ENCODE results near the gene BIN2. TPM values are rescaled to one million over a fixed set of nuclear protein-coding genes. Genes with fewer than 3 reads are reported as not detected.

BIN2 gene
- total and polyA plus RNA-seq, 10 of the 15 experiments (the other 5 are each of a cell fraction or from before 2014, with no cell fraction given) = 8.6 to 42.9 (median 32.1) TPM

GRCh38 chr12:51321882-51322281 is 2.1 kb downstream of the BIN2 start (continued):
- TF ChIP-seq STAT3 (IDR thresholded peaks at IDR 0.05; ENCODE audit: low read depth, low read length) (no peak), SUZ12 (IDR thresholded peaks at IDR 0.05; ENCODE audit: unreplicated experiment) (no peak), SRF (IDR thresholded peaks at IDR 0.05; ENCODE audit: low read depth in 2 of 2, low read length in 2 of 2) (no peak)

GRCh38 chr12:51320695-51321320 is 3.2 kb downstream of the BIN2 start:
- peak overlapping the region; percentile 80 for H3K4me2 ChIP-seq (ENCODE audit: control insufficient read depth, insufficient read depth)
- no TSS peak for BruUV-seq (replicated peaks)
- ChIA-PET CTCF (interaction anchor here (0.6 to 4.1 kb wide), 7 partner anchors 12 to 1354 kb away, joined by 3 to 54 read pairs (median 4); partner anchors contain the start of gene SMAGP), SMC1A (ENCODE audit: uncharacterized antibody, unreplicated experiment) (interaction anchor here (1.0 to 7.3 kb wide), 7 partner anchors 12 to 68 kb away, joined by 3 to 58 read pairs (median 6); no protein-coding TSS in a partner anchor), RAD21 (ENCODE audit: unreplicated experiment) (interaction anchor here (0.8 to 3.1 kb wide), 4 partner anchors 12 to 556 kb away, joined by 3 to 22 read pairs (median 3); no protein-coding TSS in a partner anchor), POLR2A (interaction anchor here (0.6 to 1.2 kb wide), 5 partner anchors 10 to 753 kb away, joined by 3 to 7 read pairs (median 6); no protein-coding TSS in a partner anchor)
- H3K79me2 ChIP-seq (ENCODE audit: control insufficient read depth, insufficient read depth, low read length) = peaks cover 31% of the 10 kb centered on the region
- H3K4me1 ChIP-seq (ENCODE audit: control insufficient read depth, insufficient read depth, low read length) = peaks cover 42% of the 10 kb centered on the region
- no peaks in the 10 kb centered on the region for H4K20me1 ChIP-seq (ENCODE audit: control insufficient read depth, insufficient read depth)
- H3K27me3 ChIP-seq (replicated peaks in 1 of 2; ENCODE audit: control insufficient read depth in 2 of 2, insufficient read depth in 2 of 2, low read length in 1 of 2) = no peaks in the 10 kb centered on the region
- peak overlapping the region; percentile 57; the same call in 1 of the 2 replicates for H3K4me3 ChIP-seq
- no peaks in the 10 kb centered on the region for H3K9me3 ChIP-seq (replicated peaks; ENCODE audit: control insufficient read depth, insufficient read depth, low read length)
- FAIRE-seq (peak; percentile 31), ATAC-seq (no peak), DNase-seq (ENCODE audit: low read depth, low spot score) (no peak)
- H3K9ac ChIP-seq (ENCODE audit: control insufficient read depth, insufficient read depth, low read length) = peak overlapping the region; percentile 46; the same call in 1 of the 2 replicates
- WGBS (ENCODE audit: insufficient coverage, insufficient replicate concordance, low lambda C conversion rate, missing lambda C conversion rate) = 22% methylated on average over 3 of the region's 3 CpGs
- H3K27ac ChIP-seq (ENCODE audit: control insufficient read depth, insufficient read depth) = peak overlapping the region; percentile 68
- peak overlapping the region; percentile 10; the same call in 1 of the 2 replicates for H2AFZ ChIP-seq (ENCODE audit: control insufficient read depth, low read depth, low read length)
- no peaks in the 10 kb centered on the region for H3K36me3 ChIP-seq (ENCODE audit: control insufficient read depth in 2 of 2, insufficient read depth in 2 of 2, low read length in 1 of 2)
- in situ Hi-C loops (cut with MboI) = no loop called here
- intact Hi-C loops (cut with micrococcal nuclease; ENCODE audit: unreplicated experiment) = loop anchor here (10.0 kb wide), 1 partner anchor 556 kb away; the partner anchor contains the start of gene ATF1
- TF ChIP-seq ZNF622 (IDR thresholded peaks at IDR 0.05) (no peak), ZNF687 (IDR thresholded peaks at IDR 0.05) (no peak), PML (IDR thresholded peaks at IDR 0.05; ENCODE audit: low read length) (no peak), RUNX3 (IDR thresholded peaks at IDR 0.05; ENCODE audit: low read length) (peak; percentile 13; the same call in 1 of the 2 replicates), SMARCA5 (IDR thresholded peaks at IDR 0.05) (no peak), IKZF2 (IDR thresholded peaks at IDR 0.05) (peak; percentile 28 to 32; a peak in 3 of 4 replicates), NFYA (IDR thresholded peaks at IDR 0.05; ENCODE audit: borderline replicate concordance, low read depth, low read length) (no peak), MTA3 (IDR thresholded peaks at IDR 0.05; ENCODE audit: borderline replicate concordance, low read length) (0 out of 2 replicates have a peak, but pooled peaks have one; percentile 22), EED (IDR thresholded peaks at IDR 0.05; ENCODE audit: low read depth) (0 out of 2 replicates have a peak, but pooled peaks have one; percentile 17), ZNF207 (IDR thresholded peaks at IDR 0.05; ENCODE audit: borderline replicate concordance) (no peak), POLR2AphosphoS2 (IDR thresholded peaks at IDR 0.05; ENCODE audit: low read depth, low read length) (no peak), RAD51 (IDR thresholded peaks at IDR 0.05) (no peak), RAD21 (IDR thresholded peaks at IDR 0.05; ENCODE audit: insufficient read depth, low read depth, low read length) (no peak)
- TF ChIP-seq, protein P1, sequence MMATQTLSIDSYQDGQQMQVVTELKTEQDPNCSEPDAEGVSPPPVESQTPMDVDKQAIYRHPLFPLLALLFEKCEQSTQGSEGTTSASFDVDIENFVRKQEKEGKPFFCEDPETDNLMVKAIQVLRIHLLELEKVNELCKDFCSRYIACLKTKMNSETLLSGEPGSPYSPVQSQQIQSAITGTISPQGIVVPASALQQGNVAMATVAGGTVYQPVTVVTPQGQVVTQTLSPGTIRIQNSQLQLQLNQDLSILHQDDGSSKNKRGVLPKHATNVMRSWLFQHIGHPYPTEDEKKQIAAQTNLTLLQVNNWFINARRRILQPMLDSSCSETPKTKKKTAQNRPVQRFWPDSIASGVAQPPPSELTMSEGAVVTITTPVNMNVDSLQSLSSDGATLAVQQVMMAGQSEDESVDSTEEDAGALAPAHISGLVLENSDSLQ (IDR thresholded peaks at IDR 0.05) = no peak
- TF ChIP-seq, protein P2, sequence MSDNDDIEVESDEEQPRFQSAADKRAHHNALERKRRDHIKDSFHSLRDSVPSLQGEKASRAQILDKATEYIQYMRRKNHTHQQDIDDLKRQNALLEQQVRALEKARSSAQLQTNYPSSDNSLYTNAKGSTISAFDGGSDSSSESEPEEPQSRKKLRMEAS (IDR thresholded peaks at IDR 0.05; ENCODE audit: low read depth, low read length) = no peak
